ENCODE results near the gene PCMT1.
"Not testable (repeated sequence)": the region's sequence is repeated elsewhere in the genome, so short reads cannot be mapped to it uniquely, and the experiment has no call there.

The PCMT1 gene

DNA sequence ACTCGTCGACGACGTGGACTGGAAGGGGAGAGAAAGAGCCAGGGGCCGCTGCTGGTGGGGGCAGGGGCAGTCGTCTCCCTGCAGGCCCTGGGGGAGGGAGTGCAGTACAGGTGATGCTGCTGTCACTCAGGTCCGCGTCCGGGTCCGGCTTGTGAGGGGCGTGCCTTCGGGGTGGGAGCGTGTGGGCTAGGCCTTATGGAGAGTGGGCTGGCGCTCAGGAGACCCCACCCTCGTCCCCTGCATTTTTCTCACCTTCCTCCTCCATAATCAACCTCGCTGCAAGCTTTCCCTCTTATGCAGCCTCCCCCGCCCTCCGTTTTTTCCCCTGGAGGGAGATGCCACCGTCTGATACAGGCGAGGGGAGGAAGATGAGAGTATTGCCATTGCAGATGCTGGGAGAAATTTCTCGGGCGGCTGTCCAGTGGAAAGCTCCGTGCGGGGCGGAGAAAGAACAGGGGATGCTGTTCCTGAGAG lies 632 bp downstream of the PCMT1 start:
- DNase-seq (ENCODE audit: low read depth in 2 of 2): peak; percentile 71

DNA sequence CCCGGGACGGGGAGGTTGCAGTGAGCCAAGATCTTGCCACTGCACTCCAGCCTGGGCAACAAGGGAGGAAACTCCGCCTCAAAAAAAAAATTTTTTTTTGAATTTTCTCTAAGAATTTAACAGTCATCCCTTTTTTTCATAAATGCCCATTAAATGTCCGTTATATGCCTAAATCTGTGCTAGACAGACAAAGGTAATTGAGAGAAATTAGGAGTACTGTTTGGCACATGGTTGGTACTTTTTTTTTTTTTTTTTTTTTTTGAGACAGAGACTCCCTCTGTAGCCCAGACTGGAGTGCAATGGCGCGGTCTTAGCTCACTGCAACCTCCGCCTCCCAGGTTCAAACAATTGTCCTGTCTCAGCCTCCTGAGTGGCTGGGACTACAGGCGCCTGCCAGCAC lies 1.7 kb downstream of the PCMT1 start:
- no peak for DNase-seq (ENCODE audit: low read depth in 2 of 2)

DNA sequence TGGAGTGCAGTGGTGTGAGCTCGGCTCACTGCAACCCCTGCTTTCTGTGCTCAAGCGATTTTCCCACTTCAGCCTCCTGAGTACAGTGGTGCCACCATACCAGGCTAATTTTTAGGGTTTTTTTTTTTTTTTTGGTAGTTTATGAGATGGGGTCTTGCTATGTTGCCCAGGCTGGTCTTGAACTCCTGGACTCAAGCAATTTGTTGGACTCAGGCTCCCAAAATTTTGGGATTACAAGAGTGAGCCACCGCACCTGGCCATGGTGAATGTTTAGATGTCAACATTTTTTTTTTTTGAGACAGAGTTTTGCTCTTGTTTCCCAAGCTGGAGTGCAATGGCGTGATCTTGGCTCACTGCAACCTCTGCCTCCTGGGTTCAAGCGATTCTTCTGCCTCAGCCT lies 2.4 kb downstream of the PCMT1 start:
- DNase-seq (ENCODE audit: low read depth in 2 of 2): not testable (repeated sequence)

DNA sequence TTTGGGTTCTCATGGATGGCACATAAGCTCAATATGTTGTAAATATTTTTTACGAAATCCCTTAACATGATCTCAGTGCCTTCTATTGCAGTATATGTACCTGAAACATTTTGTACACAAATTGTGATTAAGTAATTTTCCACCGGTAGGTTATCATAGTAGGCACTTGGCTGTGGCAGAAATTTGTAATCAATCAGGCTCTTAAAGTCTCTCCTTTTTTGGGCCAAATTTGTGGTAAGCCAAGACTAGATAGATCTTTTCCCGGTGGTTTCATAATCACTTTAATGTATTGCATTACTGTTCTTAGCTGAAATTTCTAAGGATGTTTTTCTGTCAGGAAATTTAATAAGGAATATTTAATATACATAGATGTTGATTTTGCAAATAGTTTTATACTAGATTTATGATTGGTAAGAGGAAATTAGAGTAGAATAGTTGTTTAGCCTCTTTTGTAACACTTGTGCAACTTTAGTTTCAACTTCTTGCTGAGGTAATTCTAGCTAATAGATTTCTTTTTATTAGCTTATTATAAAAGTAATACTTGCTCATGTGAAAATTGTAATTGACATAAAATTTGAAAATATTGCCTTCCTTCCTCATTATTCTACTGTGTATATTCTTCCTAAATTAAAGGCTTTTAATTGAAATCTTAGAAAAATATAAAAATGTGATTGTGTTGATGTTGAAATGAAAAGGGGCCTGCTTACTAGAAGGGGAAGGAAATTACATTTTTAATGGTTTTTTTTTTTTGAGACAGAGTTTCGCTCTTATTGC lies 3.2 kb downstream of the PCMT1 start:
- no peak for DNase-seq (ENCODE audit: low read depth in 2 of 2)

DNA sequence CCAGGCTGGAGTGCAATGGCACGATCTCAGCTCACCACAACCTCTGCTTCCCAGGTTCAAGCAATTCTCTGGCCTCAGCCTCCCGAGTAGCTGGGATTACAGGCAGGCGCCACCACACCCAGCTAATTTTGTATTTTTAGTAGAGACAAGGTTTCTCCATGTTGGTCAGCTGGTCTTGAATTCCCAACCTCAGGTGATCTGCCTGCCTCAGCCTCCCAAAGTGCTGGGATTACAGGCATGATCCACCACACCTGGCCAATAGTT lies 3.8 kb downstream of the PCMT1 start:
- not testable (repeated sequence) for DNase-seq (ENCODE audit: low read depth in 2 of 2)

DNA sequence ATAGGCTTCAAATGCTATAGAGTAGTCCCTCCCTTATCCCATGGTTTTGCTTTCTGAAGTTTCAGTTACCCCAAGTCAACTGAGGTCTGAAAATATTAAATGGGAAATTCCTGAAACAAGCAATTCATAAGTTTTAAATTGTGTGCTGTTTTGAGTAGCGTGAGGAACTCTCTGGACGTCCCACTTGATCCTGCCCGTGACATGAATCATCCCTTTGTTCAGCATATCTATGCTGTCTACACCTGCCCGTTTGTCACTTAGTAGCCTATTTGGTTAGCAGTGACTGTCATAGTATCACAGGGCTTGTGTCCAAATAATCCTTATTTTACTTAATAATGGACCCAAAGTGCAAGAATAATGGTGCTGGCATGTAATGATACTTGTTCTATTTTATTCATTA lies 5.0 kb downstream of the PCMT1 start:
- no peak for DNase-seq (ENCODE audit: low read depth in 2 of 2)

DNA sequence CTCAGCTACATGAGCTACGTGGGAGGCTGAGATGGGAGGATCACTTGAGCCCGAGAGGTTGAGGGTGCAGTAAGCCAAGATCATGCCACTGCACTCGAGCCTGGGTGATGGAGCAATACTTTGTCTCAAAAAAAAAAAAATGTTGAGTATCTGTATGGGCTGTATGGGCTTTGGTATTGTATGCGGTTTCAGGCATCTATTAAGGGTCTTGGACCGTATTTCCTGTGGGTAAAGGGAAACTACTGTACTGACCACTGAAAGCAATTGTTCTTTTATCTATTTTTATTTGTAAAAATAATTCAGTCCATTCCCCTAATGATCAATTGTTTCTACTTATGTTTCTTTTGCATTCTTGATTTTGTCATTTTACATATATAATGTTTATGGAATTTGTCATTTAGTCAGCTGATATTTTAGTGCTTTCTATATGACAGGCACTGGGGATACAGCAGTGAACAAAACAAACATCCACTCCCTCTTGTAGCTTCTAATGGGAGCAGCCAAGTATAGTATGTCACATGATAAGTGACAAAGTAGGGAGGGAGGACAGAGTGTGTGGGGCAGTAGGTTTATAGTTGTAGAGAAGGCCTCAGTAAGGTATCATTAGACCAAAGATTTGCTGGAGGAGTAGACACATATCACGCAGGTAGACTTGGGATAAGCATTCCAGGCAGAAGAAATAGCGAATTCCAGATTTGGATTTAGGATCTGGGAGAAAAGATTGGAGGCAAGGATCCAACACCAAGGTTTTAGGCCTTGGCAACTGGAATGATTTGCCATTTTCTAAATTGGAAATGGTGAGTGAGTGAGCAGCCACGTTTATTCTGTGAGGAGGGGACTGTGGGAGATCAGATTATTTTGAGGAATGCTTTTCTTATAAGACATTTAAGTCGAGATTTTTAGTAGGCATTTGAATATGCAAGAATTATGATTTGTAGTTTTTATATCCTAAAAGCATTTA lies 6.0 kb downstream of the PCMT1 start:
- no peak for DNase-seq (ENCODE audit: low read depth in 2 of 2)

DNA sequence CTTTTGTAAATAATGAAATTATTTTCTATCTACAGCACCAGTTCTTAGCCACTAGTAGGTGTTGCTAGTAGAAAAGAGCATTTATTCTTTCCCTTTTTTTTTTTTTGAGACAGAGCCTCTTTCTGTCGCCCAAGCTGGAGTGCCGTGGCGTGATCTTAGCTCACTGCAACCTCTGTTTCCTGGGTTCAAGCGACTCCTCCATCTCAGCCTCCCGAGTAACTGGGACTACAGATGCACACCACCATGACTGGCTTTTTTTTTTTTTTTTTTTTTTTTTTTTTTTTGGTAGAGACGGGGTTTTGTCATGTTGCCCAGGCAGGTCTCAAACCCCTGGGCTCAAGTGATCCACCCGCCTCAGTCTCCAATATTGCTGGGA lies 6.7 kb downstream of the PCMT1 start:
- DNase-seq (ENCODE audit: low read depth in 2 of 2): no peak

DNA sequence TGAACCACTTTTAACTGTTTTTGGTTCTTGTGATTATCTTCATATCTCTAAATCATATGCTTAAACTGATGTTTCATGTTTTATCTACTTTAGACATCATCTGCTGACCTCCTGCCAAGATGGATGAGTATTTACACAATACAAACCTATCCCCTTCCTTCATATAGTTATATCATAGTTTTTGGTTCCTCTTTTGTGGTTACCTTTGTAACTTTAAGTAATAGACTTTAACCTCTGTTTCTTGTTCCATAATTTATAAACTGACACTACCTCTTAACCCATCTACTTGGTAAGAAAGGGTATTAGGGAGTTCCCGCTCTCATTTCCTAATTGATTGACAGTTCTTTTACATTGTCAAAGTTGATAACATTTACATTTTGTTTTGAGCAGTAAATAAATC lies 11.9 kb downstream of the PCMT1 start:
- no peak for DNase-seq (ENCODE audit: low read depth in 2 of 2)

DNA sequence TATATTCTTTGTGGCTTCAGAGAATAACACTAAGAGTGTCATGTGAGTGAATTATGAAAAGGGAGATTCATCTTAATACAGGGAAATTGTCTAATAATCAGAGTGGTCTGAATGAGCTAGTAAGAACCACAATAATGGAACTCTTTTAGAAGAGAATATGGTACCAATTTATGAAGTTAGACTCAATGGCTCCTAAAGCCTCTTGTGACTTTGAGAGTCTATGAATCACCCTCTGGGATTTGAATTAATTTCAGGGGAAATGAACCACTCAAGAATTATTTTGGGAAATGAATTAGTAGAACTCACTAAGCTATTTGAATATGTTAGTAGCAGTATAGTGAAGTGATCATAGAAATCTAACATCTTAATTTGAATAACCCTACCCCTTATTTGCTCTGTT lies 14.3 kb downstream of the PCMT1 start:
- no peak for DNase-seq (ENCODE audit: low read depth in 2 of 2)

DNA sequence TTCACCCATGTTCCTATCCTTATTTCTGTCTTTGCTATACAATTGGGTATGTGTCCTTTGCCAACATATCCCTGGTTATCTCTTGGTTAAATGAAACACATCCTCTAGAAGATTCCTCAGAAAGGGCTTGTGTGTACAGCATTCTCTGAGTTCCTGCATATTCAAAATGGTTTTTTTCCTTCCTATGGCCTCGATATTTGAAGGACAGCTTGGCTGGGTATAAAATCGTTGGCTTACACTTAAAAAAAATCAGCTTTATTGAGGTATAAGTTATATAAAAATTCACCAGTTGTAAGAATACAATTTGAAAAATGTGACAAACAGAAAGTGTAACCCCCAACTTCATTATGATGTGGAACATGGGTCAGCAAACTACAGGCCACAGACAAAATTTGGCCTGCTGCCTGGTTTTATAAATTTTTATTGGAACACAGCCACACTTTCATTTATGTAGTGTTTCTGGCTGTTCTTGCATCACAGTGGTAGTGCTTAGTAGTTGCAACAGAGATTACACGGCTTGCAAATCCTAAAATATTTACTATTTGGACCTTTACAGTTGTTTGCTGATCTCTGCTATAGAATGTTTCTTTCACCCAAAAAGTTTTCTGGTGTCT lies 16.7 kb downstream of the PCMT1 start:
- DNase-seq (ENCODE audit: low read depth in 2 of 2): no peak

DNA sequence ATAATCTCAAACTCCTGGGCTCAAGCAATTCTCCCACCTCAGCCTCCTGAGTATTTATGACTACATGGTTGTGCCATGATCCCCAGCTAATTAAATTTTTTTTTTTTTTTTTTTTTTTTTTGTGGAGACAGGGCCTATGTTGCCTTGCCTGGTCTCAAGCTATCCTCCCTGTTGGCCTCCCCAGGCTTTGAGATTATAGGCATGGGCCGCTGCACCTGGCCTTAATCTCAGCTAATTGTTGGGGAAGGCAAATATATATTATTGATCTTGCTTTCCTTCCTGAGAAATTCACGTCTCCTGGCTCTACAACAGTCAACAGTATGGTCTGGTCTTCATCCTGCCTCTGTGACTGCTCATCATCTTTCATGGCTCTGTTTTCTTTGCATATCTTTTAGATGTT lies 20.1 kb downstream of the PCMT1 start:
- DNase-seq (ENCODE audit: low read depth in 2 of 2): no peak

DNA sequence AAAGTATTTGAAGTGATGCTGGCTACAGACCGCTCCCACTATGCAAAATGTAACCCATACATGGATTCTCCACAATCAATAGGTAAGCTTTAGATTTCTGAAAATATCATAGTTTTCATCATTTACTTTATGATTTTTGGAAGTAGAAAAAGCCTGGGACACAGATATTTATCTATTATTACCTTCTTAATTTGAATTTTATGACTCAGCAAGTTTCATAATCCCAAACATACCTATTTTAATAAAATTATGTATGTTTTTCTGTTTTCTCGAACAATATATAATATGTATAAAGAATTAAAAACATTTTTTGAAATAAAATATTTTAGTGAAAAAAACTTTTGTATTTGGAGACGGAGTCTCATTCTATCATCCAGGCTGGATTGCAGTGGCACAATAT lies 21.6 kb downstream of the PCMT1 start:
- no peak for DNase-seq (ENCODE audit: low read depth in 2 of 2)

DNA sequence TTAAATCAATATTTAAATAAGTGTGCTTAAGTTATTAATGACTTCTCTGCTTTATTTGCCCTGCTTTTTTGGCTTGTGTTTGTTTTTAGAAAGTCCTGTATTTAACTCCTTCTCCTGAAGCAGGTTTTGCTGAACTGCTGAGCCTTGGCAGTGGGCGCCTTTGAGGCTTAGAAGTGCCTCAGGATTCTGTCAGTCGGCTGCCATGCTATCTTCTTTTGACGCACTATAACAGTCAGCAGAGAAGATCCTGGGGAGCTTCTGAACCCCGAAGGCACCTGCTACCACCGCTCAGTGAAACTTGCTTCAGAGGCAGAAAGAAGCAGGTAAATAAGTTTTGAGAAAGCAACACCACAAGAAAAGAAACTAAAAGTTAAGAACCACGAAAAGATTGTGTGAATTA lies 22.4 kb downstream of the PCMT1 start:
- DNase-seq (ENCODE audit: low read depth in 2 of 2): no peak

DNA sequence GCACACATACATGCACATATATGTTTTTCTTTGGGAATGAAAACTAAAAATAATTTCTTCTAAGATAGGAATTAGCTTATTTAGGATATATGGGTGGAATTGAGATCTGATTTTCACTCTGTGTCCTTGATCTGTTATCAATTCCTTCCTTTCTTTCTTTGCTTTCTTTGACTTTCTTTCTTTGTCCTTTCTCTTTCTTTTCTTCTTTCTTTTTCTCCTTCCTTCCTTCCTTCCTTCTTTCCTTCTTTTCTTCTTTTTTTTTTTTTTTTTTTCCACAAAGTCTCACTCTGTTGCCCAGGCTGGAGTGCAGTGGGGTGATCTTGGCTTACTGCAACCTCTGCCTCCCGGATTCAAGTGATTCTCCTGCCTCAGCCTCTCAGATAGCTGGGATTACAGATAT lies 28.1 kb downstream of the PCMT1 start:
- no peak for DNase-seq (ENCODE audit: low read depth in 2 of 2)

DNA sequence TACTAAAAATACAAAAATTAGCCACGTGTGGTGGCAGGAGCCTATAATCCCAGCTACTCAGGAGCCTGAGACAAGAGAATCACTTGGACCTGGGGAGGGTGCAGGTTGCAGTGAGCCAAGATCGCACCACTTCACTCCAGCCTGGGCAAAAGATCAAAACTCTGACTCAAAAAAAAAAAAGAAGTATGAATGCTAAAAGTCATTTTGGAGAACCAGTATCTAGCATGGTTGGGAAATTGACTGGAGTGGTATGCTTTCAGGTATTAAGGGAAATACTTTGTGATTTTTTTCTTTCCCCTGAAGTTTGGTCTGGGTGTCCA lies 30.1 kb downstream of the PCMT1 start:
- no peak for DNase-seq (ENCODE audit: low read depth in 2 of 2)

DNA sequence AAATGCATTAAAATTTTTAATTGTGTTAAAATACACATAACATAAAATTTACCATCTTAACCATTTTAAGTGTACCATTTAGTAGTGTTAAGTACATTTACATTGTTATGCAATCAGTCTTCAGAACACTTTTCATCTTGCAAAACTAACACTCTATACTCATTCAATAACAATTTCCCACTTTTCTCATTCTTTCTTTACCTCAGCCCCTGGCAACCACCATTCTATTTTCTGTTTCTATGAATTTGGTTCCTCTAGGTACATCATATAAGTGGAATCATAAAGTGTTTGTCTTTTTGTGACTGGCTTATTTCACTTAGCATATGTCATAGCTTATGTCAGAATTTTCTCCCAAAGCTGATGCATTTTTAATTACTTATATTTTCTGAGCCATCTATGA lies 32.2 kb downstream of the PCMT1 start:
- no peak for DNase-seq (ENCODE audit: low read depth in 2 of 2)

DNA sequence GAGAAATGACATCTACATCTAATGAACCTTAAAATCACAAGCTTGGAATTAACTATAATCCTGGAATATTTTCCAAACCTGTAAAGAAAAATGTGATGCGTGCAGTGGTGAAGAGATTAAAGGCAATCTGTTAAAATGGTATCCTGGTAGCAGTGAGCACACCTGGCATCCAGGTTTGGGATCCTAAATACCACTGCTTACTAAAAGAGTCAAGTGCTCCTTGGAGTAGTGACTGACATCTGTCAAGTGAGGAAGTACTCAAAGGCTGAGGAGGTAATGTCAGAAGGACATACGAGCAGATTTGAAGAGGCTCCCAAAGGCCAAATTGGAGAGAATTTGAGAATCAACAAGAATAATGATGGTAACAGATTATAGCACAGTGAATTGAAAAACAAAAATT lies 32.8 kb downstream of the PCMT1 start:
- DNase-seq (ENCODE audit: low read depth in 2 of 2): no peak

DNA sequence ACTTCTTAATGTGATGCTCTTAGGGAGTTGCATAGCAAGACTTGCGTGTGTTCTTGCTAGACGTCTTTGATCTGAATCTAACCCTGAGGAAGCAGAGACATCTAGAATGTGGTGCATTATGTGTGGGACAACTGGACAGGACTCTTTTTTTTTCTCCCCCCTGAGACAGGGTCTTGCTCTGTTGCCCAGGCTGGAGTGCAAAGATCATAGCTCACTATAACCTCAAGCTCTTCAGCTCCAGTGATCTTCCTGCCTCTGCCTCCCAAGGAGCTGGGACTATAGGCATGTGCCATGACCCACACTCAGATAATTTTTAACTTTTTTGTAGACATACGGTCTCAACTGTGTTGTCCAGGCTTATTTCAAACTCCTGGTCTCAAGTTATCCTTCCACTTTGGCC lies 34.0 kb downstream of the PCMT1 start:
- no peak for DNase-seq (ENCODE audit: low read depth in 2 of 2)

DNA sequence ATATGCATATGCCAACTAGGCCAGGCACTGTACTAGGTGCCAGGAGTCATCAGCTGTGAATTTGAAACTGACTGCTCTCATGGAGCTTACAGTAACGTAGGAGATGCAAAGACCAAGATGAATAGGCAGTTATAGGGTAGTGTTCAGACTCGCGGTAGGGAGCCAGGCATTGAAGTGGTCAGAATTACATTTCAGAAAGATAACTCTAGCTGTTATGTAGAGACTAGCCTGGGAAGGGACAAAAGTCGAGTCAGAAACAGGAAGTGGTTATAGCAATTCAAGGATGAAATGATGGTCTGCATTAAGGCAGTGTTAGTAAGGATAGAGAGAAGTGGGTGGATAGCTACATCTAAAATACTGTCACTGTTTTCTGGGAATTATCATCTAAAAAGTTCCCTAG lies 56.6 kb downstream of the PCMT1 start:
- no peak for DNase-seq (ENCODE audit: low read depth in 2 of 2)

DNA sequence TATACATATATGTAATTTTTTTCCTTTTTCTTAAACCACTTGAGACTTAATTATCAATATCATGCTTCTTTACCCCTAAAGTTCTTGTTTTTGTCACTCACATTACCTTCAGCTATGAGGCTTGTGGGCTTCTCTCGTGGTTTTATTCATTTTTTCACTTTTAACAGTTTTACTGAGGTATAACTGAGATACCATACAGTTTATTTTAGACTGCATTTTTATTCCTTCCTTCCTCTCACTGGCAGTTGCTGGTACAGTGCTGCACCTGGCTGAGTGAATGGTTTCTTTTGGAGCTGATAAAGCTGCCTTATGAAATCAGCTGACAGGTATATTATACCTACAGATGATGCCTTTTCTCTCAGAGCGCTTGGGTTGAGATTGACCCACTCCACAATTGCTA lies 60.3 kb downstream of the PCMT1 start:
- no peak for DNase-seq (ENCODE audit: low read depth in 2 of 2)

DNA sequence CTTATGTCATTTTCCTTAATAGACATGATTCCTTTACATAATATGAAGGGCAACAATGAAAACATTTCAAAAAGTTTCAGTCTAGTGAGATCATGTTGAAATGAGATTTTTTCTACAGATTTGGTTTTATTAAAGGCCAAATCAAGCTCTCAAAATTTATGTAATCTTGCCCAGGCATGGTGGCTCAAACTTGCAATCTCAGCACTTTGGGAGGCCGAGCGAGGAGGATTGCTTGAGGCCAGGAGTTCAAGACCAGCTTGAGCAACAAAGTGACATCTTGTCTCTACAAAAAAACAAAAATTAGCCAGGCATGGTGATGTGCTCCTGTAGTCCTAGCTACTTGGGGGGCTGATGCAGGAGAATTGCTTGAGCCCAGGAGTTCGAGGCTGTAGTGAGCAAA lies 63.8 kb downstream of the PCMT1 start:
- no peak for DNase-seq (ENCODE audit: low read depth in 2 of 2)

DNA sequence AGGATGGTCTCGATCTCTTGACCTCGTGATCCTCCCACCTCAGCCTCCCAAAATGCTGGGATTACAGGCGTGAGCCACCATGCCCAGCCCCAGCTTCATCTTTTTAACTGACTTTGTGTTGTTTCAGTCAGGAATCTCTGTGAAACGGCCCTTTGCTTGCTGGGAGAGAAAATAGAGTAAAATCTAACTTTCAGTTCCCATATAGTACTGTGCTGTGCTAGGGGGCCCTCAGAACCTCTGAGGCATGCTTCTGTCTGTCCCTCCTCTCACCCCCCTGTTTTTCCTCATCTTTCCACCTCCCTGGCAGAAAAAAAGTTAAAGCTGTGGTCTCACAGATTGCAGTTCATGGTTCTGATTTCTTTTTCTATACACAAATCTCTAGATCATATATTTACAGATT lies 66.2 kb downstream of the PCMT1 start:
- no peak for DNase-seq (ENCODE audit: low read depth in 2 of 2)
